B cell (primary cell): ENCODE data around the gene KIF25.

Source experiments
- EZH2 ChIP-seq: IDR thresholded peaks from 2 replicates; pipeline ENCODE4 v1.6.1; 2012; ENCODE audit warnings: borderline replicate concordance, low read depth, mild to moderate bottlenecking, moderate library complexity, low read length; ENCODE audit not compliant: insufficient read depth, poor library complexity, severe bottlenecking
- TF ChIP-seq, protein P1 (sequence below): fragments of 200-600 bp; IDR thresholded peaks from one replicate; pipeline ENCODE4 v1.8.0; 2022; ENCODE audit warnings: antibody characterized with exemption, mild to moderate bottlenecking

GRCh38 chr6:168091381-168092264 lies 94.2 kb downstream of the KIF25 start:
- no peak for TF ChIP-seq EZH2
- TF ChIP-seq, protein P1, sequence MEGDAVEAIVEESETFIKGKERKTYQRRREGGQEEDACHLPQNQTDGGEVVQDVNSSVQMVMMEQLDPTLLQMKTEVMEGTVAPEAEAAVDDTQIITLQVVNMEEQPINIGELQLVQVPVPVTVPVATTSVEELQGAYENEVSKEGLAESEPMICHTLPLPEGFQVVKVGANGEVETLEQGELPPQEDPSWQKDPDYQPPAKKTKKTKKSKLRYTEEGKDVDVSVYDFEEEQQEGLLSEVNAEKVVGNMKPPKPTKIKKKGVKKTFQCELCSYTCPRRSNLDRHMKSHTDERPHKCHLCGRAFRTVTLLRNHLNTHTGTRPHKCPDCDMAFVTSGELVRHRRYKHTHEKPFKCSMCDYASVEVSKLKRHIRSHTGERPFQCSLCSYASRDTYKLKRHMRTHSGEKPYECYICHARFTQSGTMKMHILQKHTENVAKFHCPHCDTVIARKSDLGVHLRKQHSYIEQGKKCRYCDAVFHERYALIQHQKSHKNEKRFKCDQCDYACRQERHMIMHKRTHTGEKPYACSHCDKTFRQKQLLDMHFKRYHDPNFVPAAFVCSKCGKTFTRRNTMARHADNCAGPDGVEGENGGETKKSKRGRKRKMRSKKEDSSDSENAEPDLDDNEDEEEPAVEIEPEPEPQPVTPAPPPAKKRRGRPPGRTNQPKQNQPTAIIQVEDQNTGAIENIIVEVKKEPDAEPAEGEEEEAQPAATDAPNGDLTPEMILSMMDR = no peak
